GM13976 (cell line): ENCODE results near the gene LTBP3.

Experiments
- DNase-seq: peaks from one replicate; pipeline ENCODE4 v3.0.0; 2012; ENCODE audit warnings: low spot score
- in situ Hi-C: fragments of 300-500 bp; cut with MboI; formaldehyde crosslinking; loops from one replicate; pipeline ENCODE4 v1.12.0; 2022; ENCODE audit warnings: low sequenced_read_pairs, mixed read lengths, inconsistent platforms; ENCODE audit not compliant: unreplicated experiment
- TF ChIP-seq, protein P1 (sequence below): IDR thresholded peaks from 2 replicates; pipeline ENCODE4 v1.5.1; 2012; ENCODE audit warnings: borderline replicate concordance, mild to moderate bottlenecking; ENCODE audit not compliant: insufficient read depth; ENCODE audit errors: extremely low read depth, missing control alignments, control extremely low read depth

The LTBP3 gene

DNA sequence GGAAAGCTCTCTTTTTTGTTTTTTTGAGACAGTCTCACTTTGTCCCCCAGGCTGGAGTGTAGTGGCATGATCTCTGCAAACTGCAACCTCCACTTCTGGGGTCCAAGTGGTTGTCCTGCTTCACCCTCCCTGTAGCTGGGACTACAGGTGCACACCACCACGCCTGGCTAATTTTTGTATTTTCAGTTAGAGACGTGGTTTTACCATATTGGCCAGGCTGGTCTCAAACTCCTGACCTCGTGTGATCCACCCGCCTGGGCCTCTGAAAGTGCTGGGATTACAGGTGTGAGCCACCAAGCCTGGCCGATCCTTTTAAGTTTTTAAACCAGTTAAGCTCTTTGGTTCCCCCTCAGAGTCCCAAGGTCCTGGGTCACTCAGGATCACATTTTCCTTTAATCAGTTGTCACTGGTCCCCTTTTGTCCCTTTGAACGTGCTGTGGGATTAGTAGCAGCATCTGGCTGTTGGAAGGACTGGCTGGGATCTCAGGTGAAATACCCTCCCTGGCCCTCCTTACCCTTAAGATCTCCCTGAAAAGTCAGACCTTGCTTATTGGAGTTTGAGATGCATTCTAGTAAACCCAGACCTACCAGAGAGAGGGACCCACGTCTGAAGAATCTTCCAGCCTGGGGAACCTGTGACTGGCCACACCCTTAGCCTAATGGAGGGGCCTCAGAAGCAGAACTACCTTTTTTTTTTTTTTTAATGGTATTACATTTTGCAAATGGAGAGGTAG is 51.2 kb downstream of the LTBP3 start:
- DNase-seq: no peak
- TF ChIP-seq, protein P1, sequence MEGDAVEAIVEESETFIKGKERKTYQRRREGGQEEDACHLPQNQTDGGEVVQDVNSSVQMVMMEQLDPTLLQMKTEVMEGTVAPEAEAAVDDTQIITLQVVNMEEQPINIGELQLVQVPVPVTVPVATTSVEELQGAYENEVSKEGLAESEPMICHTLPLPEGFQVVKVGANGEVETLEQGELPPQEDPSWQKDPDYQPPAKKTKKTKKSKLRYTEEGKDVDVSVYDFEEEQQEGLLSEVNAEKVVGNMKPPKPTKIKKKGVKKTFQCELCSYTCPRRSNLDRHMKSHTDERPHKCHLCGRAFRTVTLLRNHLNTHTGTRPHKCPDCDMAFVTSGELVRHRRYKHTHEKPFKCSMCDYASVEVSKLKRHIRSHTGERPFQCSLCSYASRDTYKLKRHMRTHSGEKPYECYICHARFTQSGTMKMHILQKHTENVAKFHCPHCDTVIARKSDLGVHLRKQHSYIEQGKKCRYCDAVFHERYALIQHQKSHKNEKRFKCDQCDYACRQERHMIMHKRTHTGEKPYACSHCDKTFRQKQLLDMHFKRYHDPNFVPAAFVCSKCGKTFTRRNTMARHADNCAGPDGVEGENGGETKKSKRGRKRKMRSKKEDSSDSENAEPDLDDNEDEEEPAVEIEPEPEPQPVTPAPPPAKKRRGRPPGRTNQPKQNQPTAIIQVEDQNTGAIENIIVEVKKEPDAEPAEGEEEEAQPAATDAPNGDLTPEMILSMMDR: no peak
- in situ Hi-C loops: loop anchor here (5.0 kb wide), 1 partner anchor 150 kb away; no protein-coding TSS in a partner anchor

DNA sequence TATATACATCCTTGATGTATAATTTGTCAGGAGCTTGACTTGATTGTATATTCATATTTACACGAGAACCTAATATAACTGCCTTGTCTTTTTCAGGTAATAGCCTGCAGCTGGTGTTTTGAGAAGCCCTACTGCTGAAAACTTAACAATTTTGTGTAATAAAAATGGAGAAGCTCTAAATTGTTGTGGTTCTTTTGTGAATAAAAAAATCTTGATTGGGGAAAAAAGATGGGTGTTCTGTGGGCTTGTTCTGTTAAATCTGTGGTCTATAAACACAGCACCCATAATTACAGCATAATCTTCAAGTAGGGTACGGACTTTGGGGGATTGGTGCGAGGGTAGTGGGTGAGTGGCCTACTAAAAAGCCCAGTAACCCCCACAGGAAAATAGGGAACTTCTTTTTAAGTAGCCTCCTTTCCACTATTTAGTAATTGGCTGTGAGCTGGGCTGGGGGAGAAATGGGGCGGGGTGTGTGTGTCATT is 51.8 kb downstream of the LTBP3 start:
- in situ Hi-C loops: loop anchor here (5.0 kb wide), 1 partner anchor 149 kb away; no protein-coding TSS in a partner anchor
- TF ChIP-seq, protein P1: no peak
- no peak for DNase-seq

DNA sequence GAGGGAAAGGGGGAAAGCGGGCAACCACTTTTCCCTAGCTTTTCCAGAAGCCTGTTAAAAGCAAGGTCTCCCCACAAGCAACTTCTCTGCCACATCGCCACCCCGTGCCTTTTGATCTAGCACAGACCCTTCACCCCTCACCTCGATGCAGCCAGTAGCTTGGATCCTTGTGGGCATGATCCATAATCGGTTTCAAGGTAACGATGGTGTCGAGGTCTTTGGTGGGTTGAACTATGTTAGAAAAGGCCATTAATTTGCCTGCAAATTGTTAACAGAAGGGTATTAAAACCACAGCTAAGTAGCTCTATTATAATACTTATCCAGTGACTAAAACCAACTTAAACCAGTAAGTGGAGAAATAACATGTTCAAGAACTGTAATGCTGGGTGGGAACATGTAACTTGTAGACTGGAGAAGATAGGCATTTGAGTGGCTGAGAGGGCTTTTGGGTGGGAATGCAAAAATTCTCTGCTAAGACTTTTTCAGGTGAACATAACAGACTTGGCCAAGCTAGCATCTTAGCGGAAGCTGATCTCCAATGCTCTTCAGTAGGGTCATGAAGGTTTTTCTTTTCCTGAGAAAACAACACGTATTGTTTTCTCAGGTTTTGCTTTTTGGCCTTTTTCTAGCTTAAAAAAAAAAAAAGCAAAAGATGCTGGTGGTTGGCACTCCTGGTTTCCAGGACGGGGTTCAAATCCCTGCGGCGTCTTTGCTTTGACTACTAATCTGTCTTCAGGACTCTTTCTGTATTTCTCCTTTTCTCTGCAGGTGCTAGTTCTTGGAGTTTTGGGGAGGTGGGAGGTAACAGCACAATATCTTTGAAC is 52.5 kb downstream of the LTBP3 start:
- TF ChIP-seq, protein P1: no peak
- in situ Hi-C loops: loop anchor here (5.0 kb wide), 1 partner anchor 148 kb away; no protein-coding TSS in a partner anchor
- DNase-seq: no peak

DNA sequence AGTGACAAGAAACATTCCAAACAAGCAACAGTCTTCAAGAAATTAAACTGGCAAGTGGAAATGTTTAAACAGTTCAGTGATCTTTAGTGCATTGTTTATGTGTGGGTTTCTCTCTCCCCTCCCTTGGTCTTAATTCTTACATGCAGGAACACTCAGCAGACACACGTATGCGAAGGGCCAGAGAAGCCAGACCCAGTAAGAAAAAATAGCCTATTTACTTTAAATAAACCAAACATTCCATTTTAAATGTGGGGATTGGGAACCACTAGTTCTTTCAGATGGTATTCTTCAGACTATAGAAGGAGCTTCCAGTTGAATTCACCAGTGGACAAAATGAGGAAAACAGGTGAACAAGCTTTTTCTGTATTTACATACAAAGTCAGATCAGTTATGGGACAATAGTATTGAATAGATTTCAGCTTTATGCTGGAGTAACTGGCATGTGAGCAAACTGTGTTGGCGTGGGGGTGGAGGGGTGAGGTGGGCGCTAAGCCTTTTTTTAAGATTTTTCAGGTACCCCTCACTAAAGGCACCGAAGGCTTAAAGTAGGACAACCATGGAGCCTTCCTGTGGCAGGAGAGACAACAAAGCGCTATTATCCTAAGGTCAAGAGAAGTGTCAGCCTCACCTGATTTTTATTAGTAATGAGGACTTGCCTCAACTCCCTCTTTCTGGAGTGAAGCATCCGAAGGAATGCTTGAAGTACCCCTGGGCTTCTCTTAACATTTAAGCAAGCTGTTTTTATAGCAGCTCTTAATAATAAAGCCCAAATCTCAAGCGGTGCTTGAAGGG is 53.3 kb downstream of the LTBP3 start:
- in situ Hi-C loops: loop anchor here (5.0 kb wide), 1 partner anchor 148 kb away; no protein-coding TSS in a partner anchor
- no peak for DNase-seq
- TF ChIP-seq, protein P1: no peak

DNA sequence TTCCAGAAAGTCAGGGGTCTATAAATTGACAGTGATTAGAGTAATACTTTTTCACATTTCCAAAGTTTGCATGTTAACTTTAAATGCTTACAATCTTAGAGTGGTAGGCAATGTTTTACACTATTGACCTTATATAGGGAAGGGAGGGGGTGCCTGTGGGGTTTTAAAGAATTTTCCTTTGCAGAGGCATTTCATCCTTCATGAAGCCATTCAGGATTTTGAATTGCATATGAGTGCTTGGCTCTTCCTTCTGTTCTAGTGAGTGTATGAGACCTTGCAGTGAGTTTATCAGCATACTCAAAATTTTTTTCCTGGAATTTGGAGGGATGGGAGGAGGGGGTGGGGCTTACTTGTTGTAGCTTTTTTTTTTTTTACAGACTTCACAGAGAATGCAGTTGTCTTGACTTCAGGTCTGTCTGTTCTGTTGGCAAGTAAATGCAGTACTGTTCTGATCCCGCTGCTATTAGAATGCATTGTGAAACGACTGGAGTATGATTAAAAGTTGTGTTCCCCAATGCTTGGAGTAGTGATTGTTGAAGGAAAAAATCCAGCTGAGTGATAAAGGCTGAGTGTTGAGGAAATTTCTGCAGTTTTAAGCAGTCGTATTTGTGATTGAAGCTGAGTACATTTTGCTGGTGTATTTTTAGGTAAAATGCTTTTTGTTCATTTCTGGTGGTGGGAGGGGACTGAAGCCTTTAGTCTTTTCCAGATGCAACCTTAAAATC is 54.0 kb downstream of the LTBP3 start:
- in situ Hi-C loops: no loop called here
- TF ChIP-seq, protein P1: no peak
- DNase-seq: no peak
